HEK293T (cell line): ENCODE results near the gene TNPO2.
"Not testable (repeated sequence)": the region's sequence is repeated elsewhere in the genome, so short reads cannot be mapped to it uniquely, and the experiment has no call there.

ENCODE experiments used
- FOXA1 ChIP-seq: fragments of 450-650 bp; IDR thresholded peaks from 2 replicates; pipeline ENCODE4 v1.6.1; 2016; ENCODE audit warnings: mild to moderate bottlenecking
- FOXM1 ChIP-seq: fragments of 450-650 bp; IDR thresholded peaks from 2 replicates; pipeline ENCODE4 v1.6.1; 2017; ENCODE audit warnings: mild to moderate bottlenecking, borderline replicate concordance
- LEF1 ChIP-seq: fragments of 450-650 bp; IDR thresholded peaks from 2 replicates; pipeline ENCODE4 v1.6.1; 2017; ENCODE audit warnings: mild to moderate bottlenecking, borderline replicate concordance
- TF ChIP-seq, protein P1 (sequence below): fragments of 450-650 bp; IDR thresholded peaks from 2 replicates; pipeline ENCODE4 v1.6.1; 2016

GRCh38 chr19:12713304-12713703 lies 10.4 kb downstream of the TNPO2 start:
- TF ChIP-seq, protein P1, sequence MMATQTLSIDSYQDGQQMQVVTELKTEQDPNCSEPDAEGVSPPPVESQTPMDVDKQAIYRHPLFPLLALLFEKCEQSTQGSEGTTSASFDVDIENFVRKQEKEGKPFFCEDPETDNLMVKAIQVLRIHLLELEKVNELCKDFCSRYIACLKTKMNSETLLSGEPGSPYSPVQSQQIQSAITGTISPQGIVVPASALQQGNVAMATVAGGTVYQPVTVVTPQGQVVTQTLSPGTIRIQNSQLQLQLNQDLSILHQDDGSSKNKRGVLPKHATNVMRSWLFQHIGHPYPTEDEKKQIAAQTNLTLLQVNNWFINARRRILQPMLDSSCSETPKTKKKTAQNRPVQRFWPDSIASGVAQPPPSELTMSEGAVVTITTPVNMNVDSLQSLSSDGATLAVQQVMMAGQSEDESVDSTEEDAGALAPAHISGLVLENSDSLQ: not testable (repeated sequence)
- not testable (repeated sequence) for TF ChIP-seq FOXM1, LEF1, FOXA1
